GM19238 (cell line): ENCODE measurements around the gene TPCN2.

Experiments
- DNase-seq: peaks from one replicate; pipeline ENCODE4 v3.0.0; 2011; ENCODE audit warnings: low spot score; ENCODE audit not compliant: insufficient read length

The TPCN2 gene

DNA sequence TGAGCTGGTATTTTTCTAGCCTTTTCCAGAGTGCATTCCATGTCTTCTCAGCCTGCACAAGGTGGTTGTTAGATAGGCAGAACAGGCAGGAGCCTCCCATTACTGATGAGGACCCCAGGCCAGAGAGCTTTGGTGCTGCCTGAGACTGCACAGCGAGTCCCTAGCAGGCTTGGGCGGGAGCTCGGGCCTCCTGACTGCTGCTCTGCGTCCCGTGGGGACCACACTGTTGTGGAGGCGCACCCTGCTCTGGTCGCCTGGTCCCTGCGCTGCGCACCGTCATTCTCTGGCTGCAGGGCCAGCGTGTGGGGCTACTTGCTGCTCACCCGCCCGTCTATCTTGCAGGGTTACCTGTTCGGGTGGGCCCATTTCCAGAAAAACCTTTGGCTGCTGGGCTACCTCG lies 8.5 kb downstream of the TPCN2 start:
- DNase-seq = no peak

DNA sequence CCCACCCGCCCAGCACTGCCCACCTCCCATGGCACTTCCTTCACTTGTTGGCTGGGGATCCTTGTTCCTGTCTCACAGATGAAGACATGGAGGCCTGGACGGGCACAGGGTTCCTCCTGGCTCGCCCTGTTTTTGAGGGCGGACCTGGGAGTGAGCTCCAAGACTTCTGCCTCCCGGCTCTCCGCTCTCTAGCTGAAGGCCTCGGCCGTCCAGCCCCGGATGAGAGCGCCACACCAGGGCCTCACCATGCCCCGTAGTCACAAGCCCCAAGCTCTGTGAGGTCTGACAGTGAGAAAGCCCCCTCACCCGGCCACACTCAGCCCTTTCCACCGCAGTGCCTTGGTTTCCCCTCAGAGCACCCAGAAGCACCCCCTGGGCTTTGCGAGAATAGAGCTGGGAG lies 9.1 kb downstream of the TPCN2 start:
- DNase-seq = no peak

DNA sequence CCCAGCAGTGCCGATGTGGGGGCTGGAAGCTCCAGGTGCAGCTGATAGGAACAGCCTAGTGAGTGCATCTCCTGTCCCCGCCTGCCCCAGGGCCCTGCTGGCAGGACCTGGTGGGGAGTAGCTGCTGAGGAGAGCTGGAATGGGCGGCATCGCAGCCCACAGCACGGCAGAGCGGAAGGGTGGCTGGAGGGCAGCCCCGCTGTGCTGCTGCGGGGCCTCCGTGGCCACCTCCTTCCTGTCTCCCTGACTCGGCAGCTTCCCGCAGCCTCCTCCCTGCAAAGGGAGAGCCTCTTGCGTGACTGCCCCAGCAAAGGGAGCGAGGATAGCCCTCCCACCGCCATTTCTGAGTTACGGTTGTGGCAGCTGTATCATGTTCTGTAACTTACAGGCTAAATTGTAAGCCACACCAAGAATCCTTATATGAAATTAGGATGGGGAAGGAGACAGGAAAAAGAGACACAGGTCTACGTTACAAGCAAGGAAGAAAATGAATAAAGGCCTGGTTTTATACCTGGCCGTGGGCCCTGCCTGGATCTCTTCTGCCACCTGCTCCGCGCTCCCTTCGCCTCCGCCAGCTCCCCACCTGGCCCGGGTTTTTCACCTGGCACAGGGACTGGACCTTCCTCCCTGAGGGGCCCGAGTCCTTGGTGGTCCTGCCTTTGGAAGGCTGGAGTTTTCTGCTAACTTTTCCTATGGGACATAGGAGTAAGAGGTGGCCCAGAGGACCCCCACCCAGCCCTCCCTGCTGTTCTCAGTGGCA lies 10.0 kb downstream of the TPCN2 start:
- no peak for DNase-seq

DNA sequence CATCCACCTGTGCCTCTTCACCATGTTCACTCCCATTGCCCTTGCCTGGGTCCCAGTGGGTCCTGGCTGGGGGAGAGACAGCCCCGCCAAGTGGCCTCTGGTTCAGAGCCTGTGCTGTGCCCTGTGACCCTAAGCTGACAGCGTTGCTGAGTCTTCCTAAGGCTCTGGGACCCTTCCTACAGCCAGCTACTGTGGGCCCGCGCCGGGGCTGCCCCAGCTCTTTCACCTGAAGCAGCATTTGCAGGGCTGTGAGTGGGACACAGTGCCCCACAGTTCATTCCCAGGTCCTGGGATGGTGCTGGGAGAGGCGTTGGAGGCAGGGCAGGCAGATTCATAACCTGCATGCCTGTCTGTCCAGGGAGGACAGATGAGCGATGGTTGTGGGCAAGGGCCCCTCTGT lies 10.7 kb downstream of the TPCN2 start:
- no peak for DNase-seq

DNA sequence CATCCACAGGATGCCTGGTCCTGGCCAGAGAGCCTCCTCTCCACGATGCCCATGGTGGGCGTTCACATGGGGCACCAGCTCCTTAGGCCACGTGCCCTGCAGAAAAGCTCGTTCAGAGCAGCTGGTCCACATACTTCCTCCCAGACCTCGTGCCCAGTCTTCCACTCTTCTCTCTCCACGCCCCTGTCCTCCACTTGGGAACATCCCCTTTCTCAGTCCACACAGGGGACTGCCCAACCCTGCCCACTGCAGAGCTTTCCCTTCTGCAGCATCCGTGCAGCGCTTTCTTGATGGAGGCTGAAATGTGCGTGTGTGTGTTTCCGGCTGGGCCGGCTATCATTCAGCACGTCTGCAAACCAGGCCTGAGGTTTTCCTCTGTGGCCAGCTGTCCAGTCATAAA lies 11.3 kb downstream of the TPCN2 start:
- no peak for DNase-seq

- no peak for DNase-seq
These were observed 12.3 kb downstream of the TPCN2 start for GRCh38 chr11:69060806-69061712.

- no peak for DNase-seq
These were observed 13.0 kb downstream of the TPCN2 start for GRCh38 chr11:69061713-69062053.

GRCh38 chr11:69062169-69062855 lies 13.6 kb downstream of the TPCN2 start:
- no peak for DNase-seq

DNA sequence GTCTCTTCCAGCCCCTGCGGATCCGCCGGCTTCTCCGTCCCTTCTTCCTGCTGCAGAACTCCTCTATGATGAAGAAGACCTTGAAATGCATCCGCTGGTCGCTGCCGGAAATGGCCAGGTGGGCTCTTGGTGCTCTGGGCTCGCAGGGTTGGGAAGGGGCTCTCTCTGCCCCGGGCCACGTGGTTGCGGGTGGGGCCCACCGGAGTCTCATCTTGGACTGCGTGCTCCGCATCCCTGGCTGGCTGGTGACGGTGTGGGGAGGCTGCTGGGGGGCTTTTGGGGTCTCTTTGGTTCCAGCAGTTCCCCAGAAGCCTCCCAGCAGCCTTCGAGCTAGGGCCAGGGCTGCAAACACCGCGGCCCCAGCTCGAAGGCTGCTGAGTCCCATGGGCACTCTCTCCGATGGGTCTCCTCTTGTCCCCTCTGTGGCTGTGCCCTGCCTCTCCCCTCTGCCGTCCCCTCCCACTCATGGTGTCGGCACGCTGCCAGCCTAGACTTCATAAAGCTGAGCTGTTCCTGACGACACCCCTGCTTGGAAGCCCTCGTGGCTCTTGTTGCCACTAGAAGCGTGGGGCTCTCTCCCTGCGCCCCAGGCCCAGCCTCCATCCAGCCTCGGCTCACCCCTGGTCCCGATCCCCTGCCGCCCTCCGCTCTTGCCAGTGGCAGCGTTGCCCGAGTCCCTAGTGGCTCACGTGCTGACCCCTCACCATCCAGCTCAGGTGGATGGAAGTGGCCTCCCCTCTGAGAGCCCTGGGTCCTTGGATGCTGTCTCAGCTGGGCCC lies 14.3 kb downstream of the TPCN2 start:
- no peak for DNase-seq

GRCh38 chr11:69063652-69064260 lies 15.0 kb downstream of the TPCN2 start:
- no peak for DNase-seq

- DNase-seq = no peak
These were observed 15.7 kb downstream of the TPCN2 start for GRCh38 chr11:69064394-69064957.

DNA sequence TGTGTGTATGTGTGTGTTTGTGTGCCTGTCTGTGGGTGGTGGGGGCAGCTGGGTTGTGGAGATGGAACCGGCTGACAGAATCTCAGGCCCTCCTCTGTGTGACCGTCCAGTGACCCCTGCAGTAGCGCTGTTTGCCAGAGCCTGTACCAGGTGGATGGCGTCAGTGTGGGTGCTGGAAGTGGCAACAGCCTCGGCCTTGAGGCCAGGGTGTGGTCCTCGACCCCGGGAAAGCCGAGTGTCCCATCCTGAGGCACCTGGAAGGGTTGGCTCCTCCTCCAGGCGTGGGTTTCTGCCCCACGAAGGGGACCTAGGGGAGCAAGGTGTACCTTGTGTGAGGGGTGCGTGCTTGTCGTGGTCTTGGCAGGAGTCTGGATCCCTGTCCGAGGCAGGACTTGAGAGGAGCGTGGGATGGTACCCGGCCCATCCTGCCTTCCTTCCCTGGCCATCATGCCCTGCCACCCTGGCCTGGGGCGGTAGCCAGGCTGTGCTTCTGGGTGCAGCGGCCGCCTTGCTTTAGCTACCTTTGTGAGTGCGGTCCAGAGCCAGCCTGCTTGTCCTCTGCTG lies 16.5 kb downstream of the TPCN2 start:
- DNase-seq = no peak

DNA sequence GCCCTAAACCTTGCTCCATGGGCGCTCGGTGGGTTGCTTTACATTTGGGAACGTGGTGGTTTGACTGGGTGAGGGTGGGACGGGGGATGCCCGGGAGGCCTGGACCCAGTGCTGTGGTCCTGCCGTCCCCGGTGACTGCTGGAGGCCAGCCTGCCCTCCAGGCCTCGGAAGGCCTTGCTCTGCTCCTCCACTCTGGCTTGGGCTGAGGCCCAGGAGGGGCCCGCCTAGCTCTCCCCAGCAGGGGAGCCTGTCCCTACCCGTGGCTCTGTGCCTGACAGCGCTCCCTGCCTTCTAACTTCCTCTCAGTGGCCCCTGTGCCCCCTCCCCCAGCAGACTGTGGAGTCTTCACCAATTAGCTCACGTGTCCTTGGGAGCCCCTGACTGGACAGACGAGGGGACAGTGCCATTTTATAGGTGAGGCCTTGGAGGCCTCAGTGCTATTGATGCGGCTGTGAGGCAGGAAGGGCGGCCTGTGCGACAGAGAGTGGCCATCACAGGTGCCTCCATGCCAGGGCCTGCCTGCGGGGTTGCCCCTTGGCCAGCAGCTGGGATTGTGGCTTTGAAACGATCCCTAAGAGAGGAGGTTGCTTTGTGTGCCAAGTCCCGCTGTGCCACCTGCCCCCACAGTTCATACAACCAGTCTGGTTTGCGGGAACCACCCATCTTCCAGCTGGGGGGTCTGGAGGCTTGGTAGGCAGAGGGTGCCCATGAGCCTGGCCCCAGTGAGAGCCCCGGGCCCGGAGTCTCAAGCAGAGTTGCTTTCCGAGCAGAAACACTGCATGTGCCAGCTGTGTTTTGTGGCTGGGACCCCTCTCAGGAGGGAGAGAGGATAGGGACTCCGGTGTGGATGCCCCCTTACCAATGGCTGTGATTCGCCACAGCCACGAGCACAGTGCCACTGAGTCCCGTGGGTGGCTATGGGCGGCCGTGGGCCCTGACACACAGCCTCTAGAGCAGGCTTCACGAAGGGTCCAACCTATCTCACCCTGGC lies 17.7 kb downstream of the TPCN2 start:
- no peak for DNase-seq

- no peak for DNase-seq
These were observed 18.5 kb downstream of the TPCN2 start for GRCh38 chr11:69067200-69067599.

- no peak for DNase-seq
These were observed 22.5 kb downstream of the TPCN2 start for GRCh38 chr11:69071086-69071800.

DNA sequence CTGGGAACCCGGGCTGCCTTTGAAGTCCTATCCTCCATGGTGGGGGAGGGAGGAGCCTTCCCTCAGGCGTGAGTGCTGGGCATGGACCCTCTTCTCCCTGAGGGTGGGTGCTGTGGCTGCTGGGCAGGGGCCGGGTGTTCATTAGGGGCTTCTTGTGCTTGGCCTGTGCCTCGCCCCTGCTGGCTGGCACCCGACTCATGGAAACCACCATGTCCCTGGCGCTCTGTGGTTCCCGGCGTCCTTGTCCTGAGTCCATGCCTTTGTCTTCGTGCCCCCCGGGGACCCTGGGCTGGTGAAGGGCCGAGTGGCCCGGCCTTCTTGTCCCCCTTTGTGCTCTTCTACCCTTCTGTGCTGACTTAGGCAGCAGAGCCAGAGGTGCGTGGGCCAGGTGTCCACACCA lies 23.2 kb downstream of the TPCN2 start:
- DNase-seq = no peak

DNA sequence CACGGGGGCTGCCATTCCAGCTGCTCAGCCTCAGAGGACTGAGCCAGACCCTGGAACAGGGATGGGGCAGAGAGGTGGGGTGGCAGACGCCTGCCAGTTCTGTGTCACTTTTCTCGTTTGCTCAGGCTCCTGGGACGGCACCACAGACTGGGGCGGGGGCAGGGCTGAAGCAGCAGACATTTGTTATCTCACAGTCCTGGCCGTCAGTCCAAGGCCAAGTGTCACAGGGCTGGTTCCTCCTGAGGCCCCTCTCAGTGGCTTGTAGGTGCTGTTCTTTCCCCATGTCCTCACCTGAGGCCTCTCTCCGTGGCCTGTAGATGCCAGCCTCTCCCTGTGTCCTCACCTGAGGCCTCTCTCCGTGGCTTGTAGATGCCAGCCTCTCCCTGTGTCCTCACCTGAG lies 24.7 kb downstream of the TPCN2 start:
- DNase-seq = no peak

GRCh38 chr11:69074375-69075140 lies 25.8 kb downstream of the TPCN2 start:
- no peak for DNase-seq
